A673 (cell line): ENCODE measurements around the gene CDON. TPM values are rescaled to one million over a fixed set of nuclear protein-coding genes. Genes with fewer than 3 reads are reported as not detected.

Experiments
- BruUV-seq: library from RNA; stranded (reverse); fragments of 400-500 nt; replicated peaks from 2 replicates; lab custom pipeline; 2021; lab: Mats Ljungman, UMichigan
- CTCF ChIA-PET: fragments of 300-600 bp; sonication (Branson Sonifier 250); formaldehyde crosslinking; loops from one replicate; lab custom pipeline; 2022; ENCODE audit warnings: antibody characterized with exemption; lab: Charles Lee
- POLR2A ChIA-PET: fragments of 300-600 bp; sonication (Branson Sonifier 250); formaldehyde crosslinking; loops from one replicate; lab custom pipeline; 2022; ENCODE audit warnings: antibody characterized with exemption; ENCODE audit not compliant: low non-redundant PET; lab: Charles Lee
- DNase-seq: peaks from one replicate; pipeline ENCODE4 v3.0.0-alpha.2; 2015; ENCODE audit warnings: low spot score
- H3K27ac ChIP-seq: fragments of 200-600 bp; sonication (generic); 2 replicates; pipeline ENCODE4 v1.5.1; 2016; ENCODE audit warnings: mixed run types, low read depth, mild to moderate bottlenecking, mixed read lengths, antibody characterized with exemption, low read length; ENCODE audit not compliant: poor library complexity, severe bottlenecking
- H3K27me3 ChIP-seq: fragments of 200-600 bp; sonication (generic); replicated peaks from 2 replicates; pipeline ENCODE4 v1.6.1; 2017; ENCODE audit warnings: mixed run types, low read depth, mild to moderate bottlenecking, mixed read lengths, antibody characterized with exemption, low read length; ENCODE audit not compliant: insufficient read depth, poor library complexity
- H3K36me3 ChIP-seq: fragments of 200-600 bp; sonication (generic); 2 replicates; pipeline ENCODE4 v1.6.1; 2016; ENCODE audit warnings: mixed run types, mild to moderate bottlenecking, mixed read lengths, antibody characterized with exemption, low read length; ENCODE audit not compliant: insufficient read depth, poor library complexity, severe bottlenecking
- H3K4me1 ChIP-seq: fragments of 200-600 bp; sonication (generic); 2 replicates; pipeline ENCODE4 v1.6.1; 2017; ENCODE audit warnings: mixed run types, mild to moderate bottlenecking, mixed read lengths, antibody characterized with exemption, low read length; ENCODE audit not compliant: insufficient read depth, poor library complexity, severe bottlenecking
- H3K4me3 ChIP-seq: fragments of 200-600 bp; sonication (generic); 2 replicates; pipeline ENCODE4 v1.5.1; 2016; ENCODE audit warnings: low read depth, mixed run types, mild to moderate bottlenecking, mixed read lengths, low read length; ENCODE audit not compliant: poor library complexity, severe bottlenecking
- H3K9me3 ChIP-seq: fragments of 200-600 bp; sonication (generic); 2 replicates; pipeline ENCODE4 v1.6.1; 2016; ENCODE audit warnings: mixed run types, low read depth, mild to moderate bottlenecking, mixed read lengths, antibody characterized with exemption, low read length; ENCODE audit not compliant: poor library complexity, severe bottlenecking
- EZH2 ChIP-seq: fragments of 200-600 bp; sonication (generic); IDR thresholded peaks from 2 replicates; pipeline ENCODE4 v1.6.1; 2017; ENCODE audit warnings: borderline replicate concordance, low read depth, mild to moderate bottlenecking, mixed read lengths, antibody characterized with exemption, low read length; ENCODE audit not compliant: poor library complexity, severe bottlenecking
- intact Hi-C: fragments of 100-400 bp; cut with micrococcal nuclease; formaldehyde crosslinking; loops from one replicate; pipeline ENCODE4 v1.10.0; 2022; ENCODE audit not compliant: unreplicated experiment
- total RNA-seq: library from RNA; stranded (reverse); gene quantifications from 2 replicates; pipeline ENCODE4 v1.2.3, GENCODE V29; 2021
- TF ChIP-seq, protein P1 (sequence below): fragments of 300-800, 200-600 bp; sonication (generic); conservative IDR thresholded peaks from 2 replicates; pipeline ENCODE4 v1.5.1; 2017; ENCODE audit warnings: low read depth, mild to moderate bottlenecking, antibody characterized with exemption, low read length, moderate library complexity, mixed read lengths

Gene CDON
- total RNA-seq, 1 experiment from 2014 or later, result 25.3 TPM

DNA sequence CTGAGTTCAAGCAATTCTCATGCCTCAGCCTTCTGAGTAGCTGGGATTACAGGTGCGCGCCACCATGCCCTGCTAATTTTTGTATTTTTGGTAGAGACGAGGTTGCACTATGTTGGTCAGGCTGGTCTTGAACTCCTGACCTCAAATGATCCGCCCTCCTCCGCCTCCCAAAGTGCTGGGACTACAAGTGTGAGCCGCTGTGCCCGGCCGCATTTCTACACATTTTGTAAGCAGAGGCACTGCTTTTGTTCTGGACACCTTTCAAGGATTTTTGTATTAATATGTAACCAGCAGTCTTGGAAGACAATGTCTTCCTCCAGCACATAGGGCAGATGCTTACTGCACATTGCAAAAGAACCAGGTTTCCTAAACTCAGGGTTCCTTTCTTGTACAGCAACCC, 128.2 kb downstream of the CDON start:
- POLR2A ChIA-PET, result no interaction called here
- H3K27me3 ChIP-seq, result no peaks in the 10 kb centered on the region

GRCh38 chr11:125933030-125933813, 129.4 kb downstream of the CDON start:
- Histone ChIP-seq H3K9me3 (no peaks in the 10 kb centered on the region), H3K36me3 (no peaks in the 10 kb centered on the region), H3K27ac (no peak overlapping the region), H3K4me3 (no peak overlapping the region), H3K27me3 (peaks cover 4% of the 10 kb centered on the region), H3K4me1 (no peaks in the 10 kb centered on the region)
- DNase-seq, result no peak
- POLR2A ChIA-PET, result no interaction called here
- BruUV-seq, result no TSS peak
- CTCF ChIA-PET, result no interaction called here
- intact Hi-C loops, result no loop called here
- TF ChIP-seq, protein P1, sequence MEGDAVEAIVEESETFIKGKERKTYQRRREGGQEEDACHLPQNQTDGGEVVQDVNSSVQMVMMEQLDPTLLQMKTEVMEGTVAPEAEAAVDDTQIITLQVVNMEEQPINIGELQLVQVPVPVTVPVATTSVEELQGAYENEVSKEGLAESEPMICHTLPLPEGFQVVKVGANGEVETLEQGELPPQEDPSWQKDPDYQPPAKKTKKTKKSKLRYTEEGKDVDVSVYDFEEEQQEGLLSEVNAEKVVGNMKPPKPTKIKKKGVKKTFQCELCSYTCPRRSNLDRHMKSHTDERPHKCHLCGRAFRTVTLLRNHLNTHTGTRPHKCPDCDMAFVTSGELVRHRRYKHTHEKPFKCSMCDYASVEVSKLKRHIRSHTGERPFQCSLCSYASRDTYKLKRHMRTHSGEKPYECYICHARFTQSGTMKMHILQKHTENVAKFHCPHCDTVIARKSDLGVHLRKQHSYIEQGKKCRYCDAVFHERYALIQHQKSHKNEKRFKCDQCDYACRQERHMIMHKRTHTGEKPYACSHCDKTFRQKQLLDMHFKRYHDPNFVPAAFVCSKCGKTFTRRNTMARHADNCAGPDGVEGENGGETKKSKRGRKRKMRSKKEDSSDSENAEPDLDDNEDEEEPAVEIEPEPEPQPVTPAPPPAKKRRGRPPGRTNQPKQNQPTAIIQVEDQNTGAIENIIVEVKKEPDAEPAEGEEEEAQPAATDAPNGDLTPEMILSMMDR, result no peak
- TF ChIP-seq EZH2, result no peak

More for the DNA sequence above, 128.2 kb downstream of the CDON start:
- CTCF ChIA-PET, result interaction anchor here (1.0 kb wide), 1 partner anchor 252 kb away, joined by 3 read pairs; no protein-coding TSS in a partner anchor
- DNase-seq, result no peak
- Histone ChIP-seq H3K36me3 (no peaks in the 10 kb centered on the region), H3K9me3 (no peaks in the 10 kb centered on the region), H3K27ac (no peak overlapping the region), H3K4me3 (no peak overlapping the region), H3K4me1 (no peaks in the 10 kb centered on the region)
- intact Hi-C loops, result no loop called here
- BruUV-seq, result no TSS peak
- no peak for TF ChIP-seq EZH2
- TF ChIP-seq, protein P1, result no peak

DNA sequence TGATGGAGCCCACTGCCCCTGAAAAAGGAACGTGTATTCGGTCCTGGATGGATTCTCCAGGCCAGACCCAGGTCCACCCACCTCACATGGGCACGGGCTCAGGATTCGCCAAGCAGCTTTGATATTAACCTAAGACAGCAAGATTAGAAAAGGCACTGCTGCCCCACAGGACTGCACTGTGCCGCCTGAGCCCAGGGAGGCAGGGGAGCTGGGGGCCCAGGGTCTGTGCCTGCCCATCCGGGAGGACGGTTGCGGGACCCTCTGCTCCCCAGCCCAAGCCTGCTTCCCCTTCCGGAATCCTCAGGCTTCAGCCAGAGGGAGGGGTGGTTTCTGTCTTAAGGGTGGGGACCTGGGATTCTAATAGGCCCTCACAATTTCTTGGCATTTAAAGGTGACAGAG, 130.4 kb downstream of the CDON start:
- POLR2A ChIA-PET, result no interaction called here
- Histone ChIP-seq H3K9me3 (no peaks in the 10 kb centered on the region), H3K4me1 (no peaks in the 10 kb centered on the region), H3K27me3 (peaks cover 8% of the 10 kb centered on the region), H3K4me3 (no peak overlapping the region), H3K27ac (no peak overlapping the region), H3K36me3 (no peaks in the 10 kb centered on the region)
- intact Hi-C loops, result no loop called here
- no TSS peak for BruUV-seq
- no peak for DNase-seq
- CTCF ChIA-PET, result no interaction called here
- no peak for TF ChIP-seq EZH2
- TF ChIP-seq, protein P1, result no peak
